Ishikawa (cell line): ENCODE data around the gene PARVB.

Source experiments
- CEBPB ChIP-seq: IDR thresholded peaks from 2 replicates; pipeline ENCODE4 v1.6.1; 2012
- CREB1 ChIP-seq: IDR thresholded peaks from 2 replicates; pipeline ENCODE4 v1.6.1; 2012; ENCODE audit warnings: low read depth
- EGR1 ChIP-seq: IDR thresholded peaks from 2 replicates; pipeline ENCODE4 v1.6.1; 2012
- EP300 ChIP-seq: IDR thresholded peaks from 2 replicates; pipeline ENCODE4 v1.6.1; 2012; ENCODE audit warnings: borderline replicate concordance
- FOXM1 ChIP-seq: IDR thresholded peaks from 2 replicates; pipeline ENCODE4 v1.6.1; 2012; ENCODE audit warnings: low read depth, borderline replicate concordance
- NFIC ChIP-seq: IDR thresholded peaks from 2 replicates; pipeline ENCODE4 v1.6.1; 2012
- RAD21 ChIP-seq: IDR thresholded peaks from 2 replicates; pipeline ENCODE4 v1.6.1; 2012; ENCODE audit warnings: low read depth
- REST ChIP-seq: IDR thresholded peaks from 2 replicates; pipeline ENCODE4 v1.6.1; 2012; ENCODE audit warnings: low read depth, mild to moderate bottlenecking
- TAF1 ChIP-seq: IDR thresholded peaks from 2 replicates; pipeline ENCODE4 v1.6.1; 2012; ENCODE audit warnings: low read depth, mild to moderate bottlenecking
- TCF12 ChIP-seq: IDR thresholded peaks from 2 replicates; pipeline ENCODE4 v1.6.1; 2012; ENCODE audit warnings: low read depth
- TEAD4 ChIP-seq: IDR thresholded peaks from 2 replicates; pipeline ENCODE4 v1.6.1; 2012
- USF1 ChIP-seq: IDR thresholded peaks from 2 replicates; pipeline ENCODE4 v1.6.1; 2012
- YY1 ChIP-seq: IDR thresholded peaks from 2 replicates; pipeline ENCODE4 v1.6.1; 2012; ENCODE audit warnings: low read depth
- ZBTB7A ChIP-seq: IDR thresholded peaks from 2 replicates; pipeline ENCODE4 v1.6.1; 2012; ENCODE audit warnings: low read depth

Gene PARVB

GRCh38 chr22:44075670-44076069 is 51.6 kb downstream of the PARVB start:
- TF ChIP-seq CREB1: no peak
- TF ChIP-seq REST: no peak
- TF ChIP-seq TCF12: no peak
- no peak for TF ChIP-seq EP300
- TF ChIP-seq RAD21: no peak
- TF ChIP-seq USF1: no peak
- TF ChIP-seq FOXM1: no peak
- TF ChIP-seq TAF1: no peak

- TF ChIP-seq REST (no peak), CEBPB (no peak)
These were observed 52.7 kb downstream of the PARVB start for GRCh38 chr22:44076825-44077224.

GRCh38 chr22:44080936-44081861 is 57.1 kb downstream of the PARVB start:
- TF ChIP-seq ZBTB7A (no peak), EGR1 (no peak), TEAD4 (no peak), RAD21 (peak; percentile 71), YY1 (no peak), FOXM1 (no peak), TAF1 (no peak)

GRCh38 chr22:44082801-44083200 is 58.7 kb downstream of the PARVB start:
- no peak for TF ChIP-seq EGR1
- no peak for TF ChIP-seq YY1
- no peak for TF ChIP-seq NFIC
- no peak for TF ChIP-seq REST
- TF ChIP-seq TAF1: no peak
- TF ChIP-seq CEBPB: no peak
- TF ChIP-seq TEAD4: no peak
- no peak for TF ChIP-seq FOXM1
- TF ChIP-seq TCF12: no peak

- TF ChIP-seq TEAD4: no peak
- TF ChIP-seq CEBPB: no peak
- TF ChIP-seq RAD21: no peak
- no peak for TF ChIP-seq EP300
These were observed 60.1 kb downstream of the PARVB start for GRCh38 chr22:44084044-44084772.
